Esophagus muscularis mucosa (tissue), 3 donors: ENCODE measurements around the gene TMEM176A.

Experiments used
- CTCF ChIP-seq, 3 experiments: fragments of 200-600 bp in 2 of 3; fragments of 450-650 bp in 1 of 3; sonication (generic) in 2 of 3; IDR thresholded peaks; one replicate each; pipeline ENCODE4 v1.5.1; 2017 to 2019; ENCODE audit warnings: antibody characterized with exemption in 3 of 3, mild to moderate bottlenecking in 2 of 3, moderate library complexity in 1 of 3
- POLR2AphosphoS5 ChIP-seq, 2 donors: sonication (generic); formaldehyde crosslinking; IDR thresholded peaks; one replicate each; pipeline ENCODE4 v1.6.1; 2017; ENCODE audit warnings: antibody characterized with exemption in 2 of 2

DNA sequence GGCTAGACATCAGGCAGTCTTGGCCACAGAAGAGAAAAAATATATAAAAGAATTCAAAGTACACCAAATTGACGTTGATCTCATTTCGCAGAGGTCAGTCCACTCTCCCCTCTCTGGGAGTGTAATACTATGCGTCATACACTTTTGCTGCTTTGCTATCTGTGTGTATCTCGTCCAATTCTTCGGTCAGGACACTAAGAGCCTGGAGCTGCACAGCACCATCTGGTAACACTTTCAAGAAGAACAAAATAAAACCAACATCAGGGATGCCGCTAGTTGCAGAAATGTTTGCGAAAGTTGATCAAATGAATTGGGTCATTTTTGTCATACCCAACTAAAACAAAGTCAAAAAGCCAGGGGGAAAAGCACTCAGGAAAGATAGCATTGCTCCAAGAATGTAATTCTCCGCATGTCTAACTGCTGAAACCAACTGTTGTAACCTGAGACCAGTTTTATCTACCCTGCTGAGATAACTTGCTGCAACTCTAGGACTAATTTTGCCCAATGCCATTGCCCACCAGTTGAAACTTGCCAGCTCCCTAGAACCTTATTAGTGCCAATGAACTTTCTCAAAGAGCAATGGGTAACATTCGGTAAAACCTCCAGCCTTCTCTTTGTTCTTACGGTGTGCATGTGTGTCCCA is 23.0 kb downstream of the TMEM176A start:
- TF ChIP-seq CTCF (IDR thresholded peaks at IDR 0.05): no peak
- no peak for TF ChIP-seq POLR2AphosphoS5 (IDR thresholded peaks at IDR 0.05)
